Liver (tissue), 9 donors: Measurements from ENCODE around the gene AFDN. TPM values are rescaled to one million over a fixed set of nuclear protein-coding genes. Genes with fewer than 3 reads are reported as not detected.

Source experiments
- DNase-seq: peaks from one replicate; pipeline ENCODE4 v3.0.0-alpha.2; 2017; ENCODE audit warnings: low spot score
- H3K27ac ChIP-seq, 2 donors: one replicate each; pipeline ENCODE4 v1.7.0; 2013; ENCODE audit warnings: inconsistent platforms in 2 of 2, low read length in 2 of 2, control low read depth in 1 of 2, low read depth in 1 of 2, mild to moderate bottlenecking in 1 of 2
- H3K27me3 ChIP-seq, 4 donors: one replicate each; pipeline versions ENCODE4 v1.6.1 to v1.7.0; 2013; ENCODE audit warnings: low read length in 3 of 4, inconsistent platforms in 1 of 4, mild to moderate bottlenecking in 1 of 4, moderate library complexity in 1 of 4; ENCODE audit not compliant: control insufficient read depth in 4 of 4, insufficient read depth in 4 of 4
- H3K36me3 ChIP-seq, 4 donors: one replicate each; pipeline versions ENCODE4 v1.6.1 to v1.7.0; 2013; ENCODE audit warnings: low read length in 3 of 4, mild to moderate bottlenecking in 3 of 4, low read depth in 1 of 4, moderate library complexity in 1 of 4; ENCODE audit not compliant: control insufficient read depth in 4 of 4, insufficient read depth in 3 of 4
- H3K4me1 ChIP-seq, 4 donors: one replicate each; pipeline versions ENCODE4 v1.6.1 to v1.7.0; 2013; ENCODE audit warnings: low read length in 3 of 4, mild to moderate bottlenecking in 3 of 4, moderate library complexity in 1 of 4; ENCODE audit not compliant: control insufficient read depth in 4 of 4, insufficient read depth in 4 of 4
- H3K4me3 ChIP-seq, 3 donors: one replicate each; pipeline versions ENCODE4 v1.6.1 to v1.7.0; 2013; ENCODE audit warnings: low read length in 3 of 3, control low read depth in 1 of 3, low read depth in 1 of 3, mild to moderate bottlenecking in 1 of 3
- H3K9ac ChIP-seq, 2 donors: one replicate each; pipeline ENCODE4 v1.7.0; 2013; ENCODE audit warnings: low read length in 2 of 2, mild to moderate bottlenecking in 2 of 2, moderate library complexity in 2 of 2, control low read depth in 1 of 2, low read depth in 1 of 2
- H3K9me3 ChIP-seq, 4 donors: one replicate each; pipeline versions ENCODE4 v1.6.1 to v1.7.0; 2013; ENCODE audit warnings: low read length in 3 of 4; ENCODE audit not compliant: control insufficient read depth in 4 of 4
- EGR1 ChIP-seq, 2 donors: IDR thresholded peaks; 2 replicates each; pipeline ENCODE4 v1.6.1; 2016 to 2018; ENCODE audit warnings: antibody characterized with exemption in 2 of 2, low read depth in 2 of 2
- FOXA1 ChIP-seq: IDR thresholded peaks from 2 replicates; pipeline ENCODE4 v1.6.1; 2016; ENCODE audit warnings: antibody characterized with exemption
- FOXA2 ChIP-seq: IDR thresholded peaks from 2 replicates; pipeline ENCODE4 v1.6.1; 2016; ENCODE audit warnings: antibody characterized with exemption
- GABPA ChIP-seq, 2 donors: IDR thresholded peaks in 1 of 2; conservative IDR thresholded peaks in 1 of 2; 2 replicates each; pipeline ENCODE4 v1.6.1; 2016; ENCODE audit warnings: antibody characterized with exemption in 2 of 2, mild to moderate bottlenecking in 1 of 2, moderate library complexity in 1 of 2
- HNF4G ChIP-seq: IDR thresholded peaks from 2 replicates; pipeline ENCODE4 v1.6.1; 2016; ENCODE audit warnings: antibody characterized with exemption
- JUND ChIP-seq, 2 donors: IDR thresholded peaks; 2 replicates each; pipeline ENCODE4 v1.6.1; 2016; ENCODE audit warnings: antibody characterized with exemption in 2 of 2
- NR2F2 ChIP-seq: IDR thresholded peaks from 2 replicates; pipeline ENCODE4 v1.6.1; 2016; ENCODE audit warnings: antibody characterized with exemption
- RAD21 ChIP-seq, 2 donors: IDR thresholded peaks; 2 replicates each; pipeline ENCODE4 v1.6.1; 2016; ENCODE audit warnings: antibody characterized with exemption in 2 of 2, mild to moderate bottlenecking in 2 of 2
- SP1 ChIP-seq: IDR thresholded peaks from 2 replicates; pipeline ENCODE4 v1.6.1; 2018; ENCODE audit warnings: antibody characterized with exemption, mild to moderate bottlenecking
- TAF1 ChIP-seq: conservative IDR thresholded peaks from 2 replicates; pipeline ENCODE4 v1.6.1; 2016; ENCODE audit warnings: antibody characterized with exemption, mild to moderate bottlenecking
- WGBS: extraction: QIAGEN DNeasy Blood & Tissue Kit; methylation state at CpG from one replicate; pipeline ENCODE4 v1.1.7; 2013; 5-methylcytosine and 5-hydroxymethylcytosine counted together
- polyA plus RNA-seq, 2 donors: library from polyadenylated mRNA; stranded (reverse) in 1 of 2; unstranded in 1 of 2; fragments of 200-250 nt in 1 of 2; fragments of >200 nt in 1 of 2; fragmentation: Nextera tagmentation in 1 of 2; extraction: Ambion mirVana in 1 of 2; gene quantifications; one replicate each; pipeline versions ENCODE4 v1.2.1 to v1.2.3, GENCODE V29; 2013 to 2015
- total RNA-seq, 2 donors: library from RNA; depleted of rRNA; stranded (reverse); fragments of >200 nt; gene quantifications; one replicate each; pipeline ENCODE4 v1.2.3, GENCODE V29; 2014
- TF ChIP-seq, protein P1 (sequence below): IDR thresholded peaks from 2 replicates; pipeline ENCODE4 v1.6.1; 2016; ENCODE audit warnings: antibody characterized with exemption
- TF ChIP-seq, protein P2 (sequence below): IDR thresholded peaks from 2 replicates; pipeline ENCODE4 v1.6.1; 2016; ENCODE audit warnings: antibody characterized with exemption, mild to moderate bottlenecking
- TF ChIP-seq, protein P3 (sequence below): IDR thresholded peaks from 2 replicates; pipeline ENCODE4 v1.6.1; 2016; ENCODE audit warnings: antibody characterized with exemption
- TF ChIP-seq, protein P4 (sequence below): fragments of 150-350 bp; IDR thresholded peaks from 2 replicates; pipeline ENCODE4 v1.5.1; 2017; ENCODE audit warnings: improper control_type of control experiment, low read depth, low read length; ENCODE audit not compliant: missing input control
- TF ChIP-seq, protein P5 (sequence below): IDR thresholded peaks from 2 replicates; pipeline ENCODE4 v1.6.1; 2016; ENCODE audit warnings: antibody characterized with exemption
- donor health status: healthy.
- donor health status: healthy.
- donor health status: healthy.
- donor health status: healthy.
- donor health status: healthy.

The AFDN gene
- total and polyA plus RNA-seq, 4 donors = 21.3 to 145 (median 29.3) TPM

DNA sequence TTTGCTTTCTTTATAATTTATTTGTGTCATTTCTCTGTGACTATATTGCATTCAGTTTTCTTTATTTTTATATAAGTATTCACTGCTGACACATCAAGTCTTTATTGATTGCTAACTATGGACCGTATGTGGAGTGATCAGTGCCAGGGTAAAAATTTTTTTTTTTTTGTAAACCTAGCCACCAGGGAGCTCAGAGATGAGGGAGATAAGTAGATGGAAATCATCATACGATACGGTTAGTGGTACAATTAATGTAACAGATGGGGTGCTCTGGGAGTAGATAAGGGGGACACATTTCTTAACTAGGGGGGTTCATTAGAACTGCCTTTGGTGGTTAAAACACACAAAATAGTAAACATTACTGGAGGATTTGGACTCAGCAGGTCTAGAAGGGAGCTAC, 68.3 kb downstream of the AFDN start (continued):
- TF ChIP-seq, protein P1, sequence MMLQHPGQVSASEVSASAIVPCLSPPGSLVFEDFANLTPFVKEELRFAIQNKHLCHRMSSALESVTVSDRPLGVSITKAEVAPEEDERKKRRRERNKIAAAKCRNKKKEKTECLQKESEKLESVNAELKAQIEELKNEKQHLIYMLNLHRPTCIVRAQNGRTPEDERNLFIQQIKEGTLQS = no peak
- TF ChIP-seq TAF1 (no peak), EGR1 (IDR thresholded peaks at IDR 0.05; ENCODE audit: low read depth in 2 of 2) (no peak), NR2F2 (no peak)

DNA sequence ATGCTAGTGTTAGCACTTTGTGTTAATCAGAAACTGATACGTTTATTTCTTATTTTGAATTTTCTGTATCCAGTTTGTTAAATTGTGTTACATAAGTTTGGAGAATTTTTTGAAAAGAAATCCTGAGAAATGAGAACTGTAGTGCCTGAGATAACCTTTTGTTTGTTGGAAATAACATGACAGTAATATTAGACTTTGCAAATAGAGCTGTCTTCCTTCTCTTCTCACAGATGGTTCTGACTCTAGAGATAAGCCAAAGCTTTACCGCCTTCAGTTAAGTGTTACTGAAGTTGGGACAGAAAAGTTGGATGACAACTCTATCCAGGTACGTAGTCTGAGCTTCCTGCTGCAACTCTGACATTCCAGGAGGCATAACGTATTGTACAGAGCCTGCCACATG, 69.9 kb downstream of the AFDN start:
- Histone ChIP-seq H3K4me1 (no peaks in the 10 kb centered on the region), H3K9ac (no peak overlapping the region), H3K27ac (no peak overlapping the region), H3K27me3 (no peaks in the 10 kb centered on the region), H3K4me3 (no peak overlapping the region), H3K36me3 (peaks cover 1 to 10% (median 8%) of the 10 kb centered on the region in 4 donors), H3K9me3 (no peaks in the 10 kb centered on the region)
- 76% methylated on average over 4 of the region's 4 CpGs for WGBS
- no peak for DNase-seq
- no peak for TF ChIP-seq FOXA2
- TF ChIP-seq, protein P2, sequence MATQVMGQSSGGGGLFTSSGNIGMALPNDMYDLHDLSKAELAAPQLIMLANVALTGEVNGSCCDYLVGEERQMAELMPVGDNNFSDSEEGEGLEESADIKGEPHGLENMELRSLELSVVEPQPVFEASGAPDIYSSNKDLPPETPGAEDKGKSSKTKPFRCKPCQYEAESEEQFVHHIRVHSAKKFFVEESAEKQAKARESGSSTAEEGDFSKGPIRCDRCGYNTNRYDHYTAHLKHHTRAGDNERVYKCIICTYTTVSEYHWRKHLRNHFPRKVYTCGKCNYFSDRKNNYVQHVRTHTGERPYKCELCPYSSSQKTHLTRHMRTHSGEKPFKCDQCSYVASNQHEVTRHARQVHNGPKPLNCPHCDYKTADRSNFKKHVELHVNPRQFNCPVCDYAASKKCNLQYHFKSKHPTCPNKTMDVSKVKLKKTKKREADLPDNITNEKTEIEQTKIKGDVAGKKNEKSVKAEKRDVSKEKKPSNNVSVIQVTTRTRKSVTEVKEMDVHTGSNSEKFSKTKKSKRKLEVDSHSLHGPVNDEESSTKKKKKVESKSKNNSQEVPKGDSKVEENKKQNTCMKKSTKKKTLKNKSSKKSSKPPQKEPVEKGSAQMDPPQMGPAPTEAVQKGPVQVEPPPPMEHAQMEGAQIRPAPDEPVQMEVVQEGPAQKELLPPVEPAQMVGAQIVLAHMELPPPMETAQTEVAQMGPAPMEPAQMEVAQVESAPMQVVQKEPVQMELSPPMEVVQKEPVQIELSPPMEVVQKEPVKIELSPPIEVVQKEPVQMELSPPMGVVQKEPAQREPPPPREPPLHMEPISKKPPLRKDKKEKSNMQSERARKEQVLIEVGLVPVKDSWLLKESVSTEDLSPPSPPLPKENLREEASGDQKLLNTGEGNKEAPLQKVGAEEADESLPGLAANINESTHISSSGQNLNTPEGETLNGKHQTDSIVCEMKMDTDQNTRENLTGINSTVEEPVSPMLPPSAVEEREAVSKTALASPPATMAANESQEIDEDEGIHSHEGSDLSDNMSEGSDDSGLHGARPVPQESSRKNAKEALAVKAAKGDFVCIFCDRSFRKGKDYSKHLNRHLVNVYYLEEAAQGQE = no peak
- TF ChIP-seq JUND (IDR thresholded peaks at IDR 0.05) = no peak
- TF ChIP-seq, protein P3, sequence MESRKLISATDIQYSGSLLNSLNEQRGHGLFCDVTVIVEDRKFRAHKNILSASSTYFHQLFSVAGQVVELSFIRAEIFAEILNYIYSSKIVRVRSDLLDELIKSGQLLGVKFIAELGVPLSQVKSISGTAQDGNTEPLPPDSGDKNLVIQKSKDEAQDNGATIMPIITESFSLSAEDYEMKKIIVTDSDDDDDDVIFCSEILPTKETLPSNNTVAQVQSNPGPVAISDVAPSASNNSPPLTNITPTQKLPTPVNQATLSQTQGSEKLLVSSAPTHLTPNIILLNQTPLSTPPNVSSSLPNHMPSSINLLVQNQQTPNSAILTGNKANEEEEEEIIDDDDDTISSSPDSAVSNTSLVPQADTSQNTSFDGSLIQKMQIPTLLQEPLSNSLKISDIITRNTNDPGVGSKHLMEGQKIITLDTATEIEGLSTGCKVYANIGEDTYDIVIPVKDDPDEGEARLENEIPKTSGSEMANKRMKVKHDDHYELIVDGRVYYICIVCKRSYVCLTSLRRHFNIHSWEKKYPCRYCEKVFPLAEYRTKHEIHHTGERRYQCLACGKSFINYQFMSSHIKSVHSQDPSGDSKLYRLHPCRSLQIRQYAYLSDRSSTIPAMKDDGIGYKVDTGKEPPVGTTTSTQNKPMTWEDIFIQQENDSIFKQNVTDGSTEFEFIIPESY = no peak
- TF ChIP-seq HNF4G = no peak
- no peak for TF ChIP-seq NR2F2
- TF ChIP-seq, protein P1 = no peak
- TF ChIP-seq FOXA1 = no peak
- TF ChIP-seq GABPA (IDR thresholded peaks at IDR 0.05 in 1 of 2, conservative IDR thresholded peaks at IDR 0.05 in 1 of 2) = no peak
- TF ChIP-seq, protein P4, sequence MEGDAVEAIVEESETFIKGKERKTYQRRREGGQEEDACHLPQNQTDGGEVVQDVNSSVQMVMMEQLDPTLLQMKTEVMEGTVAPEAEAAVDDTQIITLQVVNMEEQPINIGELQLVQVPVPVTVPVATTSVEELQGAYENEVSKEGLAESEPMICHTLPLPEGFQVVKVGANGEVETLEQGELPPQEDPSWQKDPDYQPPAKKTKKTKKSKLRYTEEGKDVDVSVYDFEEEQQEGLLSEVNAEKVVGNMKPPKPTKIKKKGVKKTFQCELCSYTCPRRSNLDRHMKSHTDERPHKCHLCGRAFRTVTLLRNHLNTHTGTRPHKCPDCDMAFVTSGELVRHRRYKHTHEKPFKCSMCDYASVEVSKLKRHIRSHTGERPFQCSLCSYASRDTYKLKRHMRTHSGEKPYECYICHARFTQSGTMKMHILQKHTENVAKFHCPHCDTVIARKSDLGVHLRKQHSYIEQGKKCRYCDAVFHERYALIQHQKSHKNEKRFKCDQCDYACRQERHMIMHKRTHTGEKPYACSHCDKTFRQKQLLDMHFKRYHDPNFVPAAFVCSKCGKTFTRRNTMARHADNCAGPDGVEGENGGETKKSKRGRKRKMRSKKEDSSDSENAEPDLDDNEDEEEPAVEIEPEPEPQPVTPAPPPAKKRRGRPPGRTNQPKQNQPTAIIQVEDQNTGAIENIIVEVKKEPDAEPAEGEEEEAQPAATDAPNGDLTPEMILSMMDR = no peak
- no peak for TF ChIP-seq EGR1 (IDR thresholded peaks at IDR 0.05; ENCODE audit: low read depth in 2 of 2)
- no peak for TF ChIP-seq SP1
- TF ChIP-seq, protein P5, sequence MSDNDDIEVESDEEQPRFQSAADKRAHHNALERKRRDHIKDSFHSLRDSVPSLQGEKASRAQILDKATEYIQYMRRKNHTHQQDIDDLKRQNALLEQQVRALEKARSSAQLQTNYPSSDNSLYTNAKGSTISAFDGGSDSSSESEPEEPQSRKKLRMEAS = no peak
- TF ChIP-seq RAD21 (IDR thresholded peaks at IDR 0.05) = no peak
- TF ChIP-seq TAF1 = no peak
